Measurements from ENCODE around the gene HS2ST1. TPM values are rescaled to one million over a fixed set of nuclear protein-coding genes. Genes with fewer than 3 reads are reported as not detected.
"Not testable (repeated sequence)": the region's sequence is repeated elsewhere in the genome, so short reads cannot be mapped to it uniquely, and the experiment has no call there.

The HS2ST1 gene
- total RNA-seq, 1 donor from 2014 or later: 12.6 TPM

GRCh38 chr1:87058343-87058649 lies 143.9 kb downstream of the HS2ST1 start:
- H3K27me3 ChIP-seq (ENCODE audit: low read depth): no peaks in the 10 kb centered on the region
- H3K4me1 ChIP-seq: peaks cover 26% of the 10 kb centered on the region
- peaks cover 5% of the 10 kb centered on the region for H3K9me3 ChIP-seq (replicated peaks)
- DNase-seq: no peak
- intact Hi-C loops (cut with micrococcal nuclease): no loop called here
- peak overlapping the region; percentile 47 for H3K4me3 ChIP-seq
- no peak for TF ChIP-seq CTCF (IDR thresholded peaks at IDR 0.05; ENCODE audit: borderline replicate concordance)
- H3K36me3 ChIP-seq: no peaks in the 10 kb centered on the region
- peak overlapping the region; percentile 37 for H3K27ac ChIP-seq (replicated peaks)

GRCh38 chr1:87061742-87062156 lies 147.3 kb downstream of the HS2ST1 start:
- Histone ChIP-seq H3K4me1 (peaks cover 26% of the 10 kb centered on the region), H3K4me3 (no peak overlapping the region), H3K36me3 (no peaks in the 10 kb centered on the region), H3K27me3 (ENCODE audit: low read depth) (no peaks in the 10 kb centered on the region), H3K27ac (replicated peaks) (no peak overlapping the region), H3K9me3 (replicated peaks) (peaks cover 7% of the 10 kb centered on the region)
- intact Hi-C loops (cut with micrococcal nuclease): no loop called here
- DNase-seq: no peak
- TF ChIP-seq CTCF (IDR thresholded peaks at IDR 0.05; ENCODE audit: borderline replicate concordance): no peak

GRCh38 chr1:87062687-87063086 lies 148.3 kb downstream of the HS2ST1 start:
- DNase-seq: no peak
- TF ChIP-seq CTCF (IDR thresholded peaks at IDR 0.05; ENCODE audit: borderline replicate concordance): no peak
- no peaks in the 10 kb centered on the region for H3K36me3 ChIP-seq
- peaks cover 25% of the 10 kb centered on the region for H3K4me1 ChIP-seq
- no peak overlapping the region for H3K4me3 ChIP-seq
- H3K27ac ChIP-seq (replicated peaks): no peak overlapping the region
- peaks cover 7% of the 10 kb centered on the region for H3K9me3 ChIP-seq (replicated peaks)
- no peaks in the 10 kb centered on the region for H3K27me3 ChIP-seq (ENCODE audit: low read depth)
- intact Hi-C loops (cut with micrococcal nuclease): no loop called here

- Histone ChIP-seq H3K4me1 (peaks cover 10% of the 10 kb centered on the region), H3K9me3 (replicated peaks) (peaks cover 7% of the 10 kb centered on the region), H3K27ac (replicated peaks) (no peak overlapping the region), H3K36me3 (no peaks in the 10 kb centered on the region), H3K4me3 (no peak overlapping the region), H3K27me3 (ENCODE audit: low read depth) (no peaks in the 10 kb centered on the region)
- intact Hi-C loops (cut with micrococcal nuclease): no loop called here
- no peak for DNase-seq
- TF ChIP-seq CTCF (IDR thresholded peaks at IDR 0.05; ENCODE audit: borderline replicate concordance): no peak
Observed at GRCh38 chr1:87064309-87064708, 149.9 kb downstream of the HS2ST1 start.

- H3K27me3 ChIP-seq (ENCODE audit: low read depth): no peaks in the 10 kb centered on the region
- TF ChIP-seq CTCF (IDR thresholded peaks at IDR 0.05; ENCODE audit: borderline replicate concordance): no peak
- H3K36me3 ChIP-seq: no peaks in the 10 kb centered on the region
- H3K27ac ChIP-seq (replicated peaks): no peak overlapping the region
- peaks cover 7% of the 10 kb centered on the region for H3K9me3 ChIP-seq (replicated peaks)
- H3K4me1 ChIP-seq: peaks cover 5% of the 10 kb centered on the region
- intact Hi-C loops (cut with micrococcal nuclease): no loop called here
- no peak overlapping the region for H3K4me3 ChIP-seq
- DNase-seq: no peak
Observed at GRCh38 chr1:87064986-87065385, 150.6 kb downstream of the HS2ST1 start.

GRCh38 chr1:87066708-87067107 lies 152.3 kb downstream of the HS2ST1 start:
- H3K9me3 ChIP-seq (replicated peaks); H3K27me3 ChIP-seq (ENCODE audit: low read depth); H3K36me3 ChIP-seq; DNase-seq; intact Hi-C loops (cut with micrococcal nuclease); H3K4me3 ChIP-seq; H3K27ac ChIP-seq (replicated peaks); H3K4me1 ChIP-seq: not testable (repeated sequence)
